ENCODE measurements around the gene HCN4.
"Not testable (repeated sequence)": the region's sequence is repeated elsewhere in the genome, so short reads cannot be mapped to it uniquely, and the experiment has no call there.

HCN4 gene

GRCh38 chr15:73323956-73324355 is 44.8 kb downstream of the HCN4 start:
- no peak for DNase-seq

GRCh38 chr15:73323374-73323955 is 45.3 kb downstream of the HCN4 start:
- DNase-seq = no peak

DNA sequence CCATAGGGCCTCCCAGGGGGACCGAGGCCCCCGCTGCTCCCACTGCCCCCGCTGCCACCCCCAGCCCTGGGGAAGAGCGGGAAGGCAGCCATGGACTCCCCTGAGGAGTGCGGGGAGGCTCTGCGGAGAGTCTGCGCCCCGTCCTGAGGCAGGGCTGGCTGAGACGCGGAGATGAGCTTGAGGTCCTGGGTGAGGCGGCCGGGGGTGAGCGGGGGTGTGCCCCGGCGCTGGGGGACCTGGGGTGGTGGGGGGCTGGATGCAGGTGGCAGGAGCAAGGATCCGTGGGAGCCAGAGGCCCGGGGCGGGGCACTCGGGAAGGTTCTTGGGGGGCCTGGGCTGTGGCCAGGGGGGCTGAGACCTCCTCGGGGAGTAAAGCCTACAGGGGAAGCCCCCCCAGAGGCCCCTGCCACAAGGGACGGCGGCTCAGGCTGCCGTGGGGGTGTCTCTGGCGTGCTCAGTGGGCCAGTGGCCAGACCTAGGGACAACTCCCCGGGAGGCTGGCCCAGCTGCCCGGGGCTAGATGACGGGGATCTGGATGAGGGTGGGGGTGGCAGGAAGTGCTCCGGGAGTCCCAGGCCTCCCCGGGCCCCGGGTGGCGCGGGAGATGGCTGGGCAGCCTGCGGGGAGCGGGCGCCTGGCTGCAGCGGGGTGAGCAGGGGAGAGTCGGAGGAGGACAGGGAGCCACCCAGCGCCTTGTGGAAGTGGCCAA is 45.9 kb downstream of the HCN4 start:
- no peak for DNase-seq

- no peak for DNase-seq
These were observed 47.0 kb downstream of the HCN4 start for GRCh38 chr15:73321496-73322450.

- no peak for DNase-seq
These were observed 48.1 kb downstream of the HCN4 start for GRCh38 chr15:73320619-73321180.

- no peak for DNase-seq
These were observed 49.1 kb downstream of the HCN4 start for GRCh38 chr15:73319460-73320245.

DNA sequence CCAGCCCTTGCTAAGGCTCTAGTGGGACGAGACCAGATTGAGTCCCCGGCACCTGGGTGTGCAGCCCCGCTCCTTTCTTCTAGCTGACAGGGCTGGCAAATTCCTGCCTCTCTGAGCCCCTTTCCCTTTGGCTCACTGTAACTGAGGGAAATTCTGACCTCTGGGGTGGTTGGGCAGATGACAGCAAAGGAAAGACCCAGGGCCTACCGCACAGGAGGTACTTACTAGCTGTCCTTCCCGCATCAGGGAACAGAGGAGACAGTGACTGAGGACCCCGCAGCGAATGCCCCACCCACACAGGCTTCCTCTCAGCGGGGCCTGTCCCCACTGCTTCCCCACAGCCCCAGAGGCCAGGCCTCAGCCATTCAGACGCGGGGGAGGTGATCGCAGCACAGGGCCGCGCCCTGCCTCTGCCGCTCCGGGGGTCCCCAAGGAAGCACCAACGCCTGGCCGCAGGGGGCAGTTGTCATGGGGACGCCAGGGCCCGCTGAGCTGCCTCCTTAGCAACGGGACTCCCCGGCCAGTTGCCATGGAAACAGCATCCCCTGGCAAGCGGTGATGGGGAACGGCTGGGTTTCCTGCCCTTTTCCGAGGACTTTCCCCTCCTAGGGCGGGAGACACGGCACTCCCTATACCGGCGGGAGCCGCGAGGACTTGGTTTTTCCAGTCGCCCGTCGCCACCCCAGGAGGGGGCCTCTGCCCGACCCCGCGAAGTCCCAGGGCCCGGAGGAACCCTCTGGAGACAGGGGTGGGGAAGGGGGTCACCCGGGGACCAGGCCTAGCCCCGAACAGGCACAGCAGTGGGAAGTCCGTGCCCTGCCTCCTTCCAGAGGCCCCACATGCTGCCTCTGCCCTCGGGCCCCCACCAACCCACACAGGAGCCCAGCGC is 50.1 kb downstream of the HCN4 start:
- DNase-seq = no peak

- DNase-seq = no peak
These were observed 50.9 kb downstream of the HCN4 start for GRCh38 chr15:73317651-73318462.

GRCh38 chr15:73313861-73314260 is 54.9 kb downstream of the HCN4 start:
- no peak for DNase-seq

DNA sequence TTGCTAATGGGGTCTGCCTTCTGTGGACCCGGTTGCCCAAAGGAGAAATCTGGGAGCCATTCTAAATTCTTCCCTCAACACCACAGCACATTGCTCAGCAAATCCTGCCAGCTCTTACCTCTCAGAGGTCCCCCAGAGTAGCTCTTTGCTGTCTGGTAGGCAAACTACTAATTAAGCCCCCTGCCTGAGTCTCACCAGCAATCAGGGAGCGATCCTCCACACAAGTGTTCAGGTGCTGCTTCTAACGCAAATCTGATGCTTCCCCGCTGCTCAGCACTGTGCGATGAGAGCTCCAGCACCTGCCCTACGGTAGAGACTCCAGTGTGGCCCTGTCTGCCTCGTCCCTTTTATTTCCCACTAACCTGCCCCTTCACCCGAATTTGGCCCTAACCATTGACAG is 60.5 kb downstream of the HCN4 start:
- no peak for DNase-seq

- no peak for DNase-seq
These were observed 63.2 kb downstream of the HCN4 start for GRCh38 chr15:73305331-73306211.

DNA sequence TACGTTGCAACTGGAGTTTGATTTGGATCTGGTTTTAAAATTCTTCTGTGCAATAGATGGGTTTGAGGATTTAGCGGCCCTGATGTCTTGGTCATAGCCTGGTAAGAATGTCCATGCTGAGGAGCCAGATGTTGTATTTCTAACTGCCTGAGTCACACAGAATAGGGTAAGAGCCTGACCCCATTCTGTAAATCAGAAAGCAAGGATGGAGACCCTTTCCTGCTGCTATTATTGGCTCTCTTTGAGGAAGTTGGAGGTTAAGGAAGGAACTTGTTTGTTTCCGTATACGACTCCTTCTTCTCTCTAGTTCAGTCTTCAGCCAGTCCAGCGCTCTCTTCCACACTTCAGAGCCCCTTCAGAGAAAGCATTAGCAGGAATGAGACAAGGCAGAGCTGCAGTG is 65.1 kb downstream of the HCN4 start:
- no peak for DNase-seq

GRCh38 chr15:73300286-73300685 is 68.5 kb downstream of the HCN4 start:
- DNase-seq = not testable (repeated sequence)

DNA sequence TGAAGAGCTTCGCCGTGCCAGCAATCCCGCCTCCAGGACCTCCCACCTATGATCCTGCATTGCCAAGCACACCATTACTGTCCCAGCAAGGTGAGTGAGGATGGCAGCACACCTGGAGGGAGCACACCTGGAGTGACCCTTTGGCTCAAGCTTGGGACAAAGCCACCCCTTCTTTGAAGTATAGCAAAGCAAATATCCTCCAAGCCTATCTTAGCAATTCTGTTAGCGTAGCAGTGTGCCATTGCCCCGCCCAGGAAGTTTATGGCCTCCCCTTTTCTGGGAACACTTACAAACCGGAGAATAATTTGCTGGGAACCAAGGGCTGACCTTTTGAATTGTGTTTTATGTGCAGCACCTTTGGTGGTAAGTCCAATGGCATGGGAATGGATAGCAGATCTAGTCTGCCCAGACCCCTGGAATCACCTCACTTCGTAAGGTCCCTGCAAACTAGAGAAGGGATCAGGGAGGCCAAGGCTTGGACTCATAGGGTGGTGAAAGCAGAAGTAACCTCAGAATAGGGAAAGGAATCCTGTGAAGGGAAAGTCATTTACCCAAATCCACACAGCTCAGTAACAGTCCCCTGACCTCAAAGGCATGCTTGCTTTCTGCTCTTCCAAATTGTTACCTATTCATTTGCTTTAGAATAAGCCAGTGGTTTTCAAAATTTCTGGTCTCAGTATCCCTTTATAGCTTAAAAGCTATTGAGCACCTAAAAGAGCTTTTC is 70.1 kb downstream of the HCN4 start:
- no peak for DNase-seq

DNA sequence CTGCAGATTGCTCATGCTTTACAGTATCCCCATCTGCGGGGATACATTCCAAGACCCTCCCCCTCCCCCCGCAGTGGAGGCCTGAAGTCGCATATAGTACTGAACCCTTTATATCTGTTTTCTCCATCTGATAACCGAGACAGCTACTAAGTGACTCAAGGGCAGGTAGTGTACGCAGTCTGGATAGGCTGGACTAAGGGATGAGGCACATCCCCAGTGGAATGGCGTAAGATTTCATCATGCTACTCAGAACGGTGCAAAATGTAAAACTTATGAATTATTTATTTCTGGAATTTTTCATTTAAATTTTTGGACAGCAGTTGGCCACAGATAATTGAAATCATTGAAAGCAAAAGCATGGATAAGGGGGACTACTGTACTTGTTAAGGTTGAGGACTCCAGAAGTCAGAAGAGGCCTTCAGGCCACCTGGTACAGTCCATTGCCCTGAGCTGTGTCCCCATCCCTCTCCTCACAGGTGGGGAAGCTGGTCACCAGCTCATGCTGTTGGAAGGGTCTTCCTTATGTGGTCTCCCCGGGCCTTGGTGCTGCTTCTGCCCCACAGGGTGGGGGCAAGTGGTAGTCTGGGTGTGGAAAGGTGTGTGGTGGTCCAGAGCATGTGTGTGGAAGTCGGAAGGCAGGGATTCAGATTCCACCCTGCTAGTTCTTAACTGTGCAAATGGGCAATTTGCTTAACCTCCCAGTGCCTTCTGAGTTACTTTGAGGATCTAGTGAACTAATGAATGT is 72.0 kb downstream of the HCN4 start:
- no peak for DNase-seq

- DNase-seq = no peak
These were observed 73.0 kb downstream of the HCN4 start for GRCh38 chr15:73295630-73296286.

DNA sequence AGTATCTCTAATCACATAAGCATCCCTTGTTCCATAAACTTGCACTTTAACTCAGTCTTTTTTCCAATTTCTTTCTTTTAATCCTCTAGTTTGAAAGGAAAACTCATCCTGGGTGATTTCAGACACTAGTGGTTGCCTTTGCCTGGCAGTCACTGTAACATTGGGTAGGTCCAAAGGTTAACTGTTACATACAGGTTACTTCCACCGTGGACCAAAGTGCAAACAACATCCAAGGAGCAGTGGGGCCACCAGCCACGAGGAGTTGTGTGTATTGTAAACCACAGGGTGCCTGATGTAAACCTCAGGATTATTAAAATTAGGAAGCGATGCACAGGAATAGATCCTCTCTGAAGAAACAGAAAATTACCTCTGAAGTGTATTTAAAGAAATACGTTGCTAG is 75.0 kb downstream of the HCN4 start:
- DNase-seq = no peak

DNA sequence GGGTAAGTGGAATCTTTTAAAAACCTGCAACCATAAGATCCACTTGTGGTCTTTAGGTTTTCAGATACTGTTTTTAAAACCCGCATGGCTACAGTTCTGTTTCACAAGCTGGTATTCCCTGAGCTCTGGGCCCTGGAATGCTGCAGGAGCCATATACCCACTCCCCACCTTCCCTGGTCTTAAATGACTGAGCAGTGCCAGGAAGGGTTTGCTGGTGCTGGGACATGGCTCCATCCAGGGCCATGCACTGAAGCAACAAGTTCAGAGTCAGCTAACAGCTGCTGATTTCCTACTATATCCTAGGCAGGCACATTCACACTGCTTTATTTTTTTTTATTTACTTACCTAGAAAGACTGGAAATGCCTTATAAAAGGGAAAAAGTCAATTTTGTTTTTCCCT is 77.3 kb downstream of the HCN4 start:
- DNase-seq = no peak
